ENCODE measurements around the gene KAZN.

The KAZN gene

DNA sequence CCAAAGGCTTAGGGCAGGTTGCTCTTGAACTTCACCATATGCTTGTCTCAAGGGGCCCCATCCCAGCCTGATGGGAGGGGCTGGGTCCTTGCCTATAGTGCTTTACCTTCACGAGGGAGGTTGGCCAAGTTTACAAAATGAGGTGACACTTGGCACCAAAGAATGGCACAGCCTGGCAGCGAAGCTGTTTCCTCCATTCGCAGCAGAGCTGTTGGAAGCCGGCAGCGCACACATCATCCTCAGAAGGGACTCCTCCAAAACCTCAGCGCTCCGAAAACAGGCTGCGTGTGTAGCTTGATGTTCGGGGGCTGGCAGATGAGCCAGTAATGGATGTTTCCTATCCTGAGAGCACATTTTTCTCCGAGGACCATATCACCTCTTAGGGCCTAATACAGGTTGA lies 116.8 kb downstream of the KAZN start:
- no peak overlapping the region for H2BK5ac ChIP-seq (ENCODE audit: low read depth, low read length, poor library complexity)

DNA sequence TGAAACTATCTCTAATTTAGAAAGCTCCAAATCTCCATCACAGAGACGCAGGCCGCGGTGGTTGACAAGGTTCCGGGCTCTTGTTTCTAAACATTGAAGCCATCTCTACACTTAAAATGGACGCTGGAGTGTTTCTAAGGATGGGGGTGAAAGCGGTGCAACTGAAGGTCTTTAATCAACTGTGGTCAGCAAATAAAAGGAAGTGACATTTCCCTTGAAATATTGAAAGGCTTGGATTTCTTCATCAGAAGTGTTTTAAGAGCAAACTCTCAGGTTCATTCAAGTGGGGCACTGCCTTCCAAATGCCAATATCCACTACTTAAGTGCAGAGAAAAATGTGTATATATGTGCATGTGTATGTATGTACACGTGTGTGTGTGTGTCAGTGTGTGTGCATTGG lies 117.3 kb downstream of the KAZN start:
- no peak overlapping the region for H2BK120ac ChIP-seq (ENCODE audit: insufficient read depth, low read length, poor library complexity)
- no peak overlapping the region for H3K27ac ChIP-seq (ENCODE audit: low read depth, low read length)
- H4K91ac ChIP-seq (ENCODE audit: low read depth, low read length), result no peak overlapping the region
- no peak for DNase-seq
- H2BK5ac ChIP-seq (ENCODE audit: low read depth, low read length, poor library complexity), result no peak overlapping the region
- H3K4me1 ChIP-seq (ENCODE audit: control insufficient read depth in 1 of 2, insufficient read depth in 2 of 2, low read length in 2 of 2), result no peaks in the 10 kb centered on the region
- H2AFZ ChIP-seq (ENCODE audit: insufficient read depth, low read length, poor library complexity), result no peak overlapping the region
- no peak overlapping the region for H3K18ac ChIP-seq (ENCODE audit: low read length)
- no peak overlapping the region for H3K4ac ChIP-seq (ENCODE audit: low read depth, low read length)
- H3K27me3 ChIP-seq (ENCODE audit: insufficient read depth, low read length), result no peaks in the 10 kb centered on the region
- H2AK5ac ChIP-seq (ENCODE audit: low read length), result no peak overlapping the region
- no peaks in the 10 kb centered on the region for H3K79me1 ChIP-seq (ENCODE audit: low read length)
- H3K4me2 ChIP-seq (ENCODE audit: low read length), result no peak overlapping the region
- H3K9ac ChIP-seq (ENCODE audit: low read length), result no peak overlapping the region
- H3K4me3 ChIP-seq (ENCODE audit: low read depth, low read length), result no peak overlapping the region
- H3K14ac ChIP-seq (ENCODE audit: low read length), result no peak overlapping the region
- no peak overlapping the region for H2BK12ac ChIP-seq (ENCODE audit: low read length)
- no peak overlapping the region for H3K23ac ChIP-seq (ENCODE audit: low read length)
- no CpG with 5 or more reads among the region's 7 CpGs for WGBS (ENCODE audit: extremely low coverage, insufficient coverage, insufficient read length)
- no peak overlapping the region for H4K12ac ChIP-seq (ENCODE audit: low read depth, low read length)
- no peak overlapping the region for H4K8ac ChIP-seq (ENCODE audit: low read depth, low read length)
- H3K79me2 ChIP-seq (ENCODE audit: control insufficient read depth, insufficient read depth, low read length, poor library complexity), result no peaks in the 10 kb centered on the region
- peaks cover 5% of the 10 kb centered on the region for H3K9me3 ChIP-seq (ENCODE audit: insufficient read depth, low read depth, low read length)
- H3K36me3 ChIP-seq (ENCODE audit: control insufficient read depth in 1 of 2, insufficient read depth in 2 of 2, low read length in 2 of 2), result no peaks in the 10 kb centered on the region

More for the DNA sequence above, 116.8 kb downstream of the KAZN start:
- H3K79me2 ChIP-seq (ENCODE audit: control insufficient read depth, insufficient read depth, low read length, poor library complexity), result no peaks in the 10 kb centered on the region
- no CpG with 5 or more reads among the region's 10 CpGs for WGBS (ENCODE audit: extremely low coverage, insufficient coverage, insufficient read length)
- H2AFZ ChIP-seq (ENCODE audit: insufficient read depth, low read length, poor library complexity), result no peak overlapping the region
- H3K79me1 ChIP-seq (ENCODE audit: low read length), result no peaks in the 10 kb centered on the region
- H3K36me3 ChIP-seq (ENCODE audit: control insufficient read depth in 1 of 2, insufficient read depth in 2 of 2, low read length in 2 of 2), result no peaks in the 10 kb centered on the region
- H3K14ac ChIP-seq (ENCODE audit: low read length), result no peak overlapping the region
- no peak for DNase-seq
- H3K4me1 ChIP-seq (ENCODE audit: control insufficient read depth in 1 of 2, insufficient read depth in 2 of 2, low read length in 2 of 2), result no peaks in the 10 kb centered on the region
- no peak overlapping the region for H2BK120ac ChIP-seq (ENCODE audit: insufficient read depth, low read length, poor library complexity)
- H2BK12ac ChIP-seq (ENCODE audit: low read length), result no peak overlapping the region
- no peak overlapping the region for H3K4me2 ChIP-seq (ENCODE audit: low read length)
- no peak overlapping the region for H4K8ac ChIP-seq (ENCODE audit: low read depth, low read length)
- H3K23ac ChIP-seq (ENCODE audit: low read length), result no peak overlapping the region
- H3K4ac ChIP-seq (ENCODE audit: low read depth, low read length), result no peak overlapping the region
- H3K9me3 ChIP-seq (ENCODE audit: insufficient read depth, low read depth, low read length), result peaks cover 5% of the 10 kb centered on the region
- no peak overlapping the region for H2AK5ac ChIP-seq (ENCODE audit: low read length)
- H4K91ac ChIP-seq (ENCODE audit: low read depth, low read length), result no peak overlapping the region
- H3K4me3 ChIP-seq (ENCODE audit: low read depth, low read length), result no peak overlapping the region
- no peak overlapping the region for H3K9ac ChIP-seq (ENCODE audit: low read length)
- no peak overlapping the region for H4K12ac ChIP-seq (ENCODE audit: low read depth, low read length)
- H3K18ac ChIP-seq (ENCODE audit: low read length), result no peak overlapping the region
- H3K27me3 ChIP-seq (ENCODE audit: insufficient read depth, low read length), result no peaks in the 10 kb centered on the region
- H3K27ac ChIP-seq (ENCODE audit: low read depth, low read length), result no peak overlapping the region

GRCh38 chr1:14716474-14716873 lies 118.0 kb downstream of the KAZN start:
- no peak overlapping the region for H2BK12ac ChIP-seq (ENCODE audit: low read length)
- H2AK5ac ChIP-seq (ENCODE audit: low read length), result no peak overlapping the region
- H3K79me1 ChIP-seq (ENCODE audit: low read length), result no peaks in the 10 kb centered on the region
- DNase-seq, result no peak
- no peak overlapping the region for H3K4me2 ChIP-seq (ENCODE audit: low read length)
- no peak overlapping the region for H3K4me3 ChIP-seq (ENCODE audit: low read depth, low read length)
- no peak overlapping the region for H4K8ac ChIP-seq (ENCODE audit: low read depth, low read length)
- H3K9ac ChIP-seq (ENCODE audit: low read length), result no peak overlapping the region
- WGBS (ENCODE audit: extremely low coverage, insufficient coverage, insufficient read length), result no CpG with 5 or more reads among the region's 5 CpGs
- H2BK5ac ChIP-seq (ENCODE audit: low read depth, low read length, poor library complexity), result no peak overlapping the region
- H3K79me2 ChIP-seq (ENCODE audit: control insufficient read depth, insufficient read depth, low read length, poor library complexity), result no peaks in the 10 kb centered on the region
- no peak overlapping the region for H3K23ac ChIP-seq (ENCODE audit: low read length)
- no peak overlapping the region for H3K14ac ChIP-seq (ENCODE audit: low read length)
- no peak overlapping the region for H3K27ac ChIP-seq (ENCODE audit: low read depth, low read length)
- H3K18ac ChIP-seq (ENCODE audit: low read length), result no peak overlapping the region
- H2AFZ ChIP-seq (ENCODE audit: insufficient read depth, low read length, poor library complexity), result no peak overlapping the region
- H3K27me3 ChIP-seq (ENCODE audit: insufficient read depth, low read length), result no peaks in the 10 kb centered on the region
- peaks cover 3% of the 10 kb centered on the region for H3K9me3 ChIP-seq (ENCODE audit: insufficient read depth, low read depth, low read length)
- H3K4me1 ChIP-seq (ENCODE audit: control insufficient read depth in 1 of 2, insufficient read depth in 2 of 2, low read length in 2 of 2), result no peaks in the 10 kb centered on the region
- no peak overlapping the region for H3K4ac ChIP-seq (ENCODE audit: low read depth, low read length)
- H2BK120ac ChIP-seq (ENCODE audit: insufficient read depth, low read length, poor library complexity), result no peak overlapping the region
- no peaks in the 10 kb centered on the region for H3K36me3 ChIP-seq (ENCODE audit: control insufficient read depth in 1 of 2, insufficient read depth in 2 of 2, low read length in 2 of 2)
- no peak overlapping the region for H4K91ac ChIP-seq (ENCODE audit: low read depth, low read length)
- no peak overlapping the region for H4K12ac ChIP-seq (ENCODE audit: low read depth, low read length)

DNA sequence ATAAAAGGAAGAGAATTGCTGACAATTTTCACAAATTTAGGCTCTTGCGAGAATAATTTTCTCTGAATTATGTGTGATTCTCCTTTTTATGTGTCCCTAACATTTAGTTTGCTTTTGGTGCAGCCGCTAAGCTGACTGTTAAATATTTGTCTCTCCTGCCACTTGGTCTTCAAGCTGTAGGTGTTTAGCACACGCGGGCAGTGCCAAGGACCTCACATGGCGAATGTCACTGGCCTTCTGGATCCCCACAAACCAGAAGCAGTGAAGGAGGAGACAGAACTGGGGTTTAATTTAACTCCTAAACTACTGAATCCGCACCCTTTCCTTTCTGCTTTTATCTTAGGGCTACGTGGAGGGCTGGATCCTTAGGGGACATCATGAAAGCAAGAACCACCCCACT lies 120.0 kb downstream of the KAZN start:
- Histone ChIP-seq H3K79me1 (ENCODE audit: low read length) (no peaks in the 10 kb centered on the region), H3K4me3 (ENCODE audit: low read depth, low read length) (no peak overlapping the region), H2BK120ac (ENCODE audit: insufficient read depth, low read length, poor library complexity) (no peak overlapping the region), H4K12ac (ENCODE audit: low read depth, low read length) (no peak overlapping the region), H4K8ac (ENCODE audit: low read depth, low read length) (no peak overlapping the region), H3K4me1 (ENCODE audit: control insufficient read depth in 1 of 2, insufficient read depth in 2 of 2, low read length in 2 of 2) (no peaks in the 10 kb centered on the region), H2BK12ac (ENCODE audit: low read length) (no peak overlapping the region), H3K18ac (ENCODE audit: low read length) (no peak overlapping the region), H2AFZ (ENCODE audit: insufficient read depth, low read length, poor library complexity) (no peak overlapping the region), H3K23ac (ENCODE audit: low read length) (no peak overlapping the region), H2AK5ac (ENCODE audit: low read length) (no peak overlapping the region), H3K9ac (ENCODE audit: low read length) (no peak overlapping the region), H3K27me3 (ENCODE audit: insufficient read depth, low read length) (no peaks in the 10 kb centered on the region), H3K4ac (ENCODE audit: low read depth, low read length) (no peak overlapping the region), H3K36me3 (ENCODE audit: control insufficient read depth in 1 of 2, insufficient read depth in 2 of 2, low read length in 2 of 2) (no peaks in the 10 kb centered on the region), H3K4me2 (ENCODE audit: low read length) (no peak overlapping the region), H3K79me2 (ENCODE audit: control insufficient read depth, insufficient read depth, low read length, poor library complexity) (no peaks in the 10 kb centered on the region), H3K27ac (ENCODE audit: low read depth, low read length) (no peak overlapping the region), H3K9me3 (ENCODE audit: insufficient read depth, low read depth, low read length) (peaks cover 2% of the 10 kb centered on the region), H2BK5ac (ENCODE audit: low read depth, low read length, poor library complexity) (no peak overlapping the region), H3K14ac (ENCODE audit: low read length) (no peak overlapping the region), H4K91ac (ENCODE audit: low read depth, low read length) (no peak overlapping the region)
- no peak for DNase-seq
- no CpG with 5 or more reads among the region's 7 CpGs for WGBS (ENCODE audit: extremely low coverage, insufficient coverage, insufficient read length)
